RWPE2 (cell line): Measurements from ENCODE around the gene MORN5.

Source experiments
- ATAC-seq: fragments of 200-7000 bp; cut with Tn5 transposase; 3 replicates; pipeline ENCODE4 v1.9.1; 2021; ENCODE audit warnings: low read depth
- DNase-seq: peaks from one replicate; pipeline ENCODE4 v3.0.0-alpha.2; 2020; ENCODE audit warnings: low spot score
- H3K27ac ChIP-seq: fragments of 450-650 bp; 2 replicates; pipeline ENCODE4 v1.5.1; 2017; ENCODE audit warnings: mild to moderate bottlenecking; ENCODE audit not compliant: poor library complexity, severe bottlenecking
- H3K27me3 ChIP-seq: fragments of 250-450 bp; sonication (Bioruptor Pico); 2 replicates; pipeline ENCODE4 v1.5.1; 2021; ENCODE audit warnings: mild to moderate bottlenecking, moderate library complexity; ENCODE audit not compliant: insufficient read depth, poor library complexity, severe bottlenecking
- H3K36me3 ChIP-seq: fragments of 250-450 bp; sonication (Bioruptor Pico); 2 replicates; pipeline ENCODE4 v1.5.1; 2020; ENCODE audit warnings: low read depth, mild to moderate bottlenecking, moderate library complexity
- H3K4me1 ChIP-seq: fragments of 250-450 bp; sonication (Bioruptor Pico); 2 replicates; pipeline ENCODE4 v1.5.1; 2021; ENCODE audit warnings: mild to moderate bottlenecking, moderate library complexity; ENCODE audit not compliant: insufficient read depth, poor library complexity, severe bottlenecking
- H3K4me3 ChIP-seq: fragments of 250-450 bp; sonication (Bioruptor Pico); 2 replicates; pipeline ENCODE4 v1.5.1; 2021; ENCODE audit warnings: mild to moderate bottlenecking, moderate library complexity; ENCODE audit not compliant: severe bottlenecking
- H3K9me3 ChIP-seq: fragments of 250-450 bp; sonication (Bioruptor Pico); 2 replicates; pipeline ENCODE4 v1.5.1; 2021; ENCODE audit warnings: mild to moderate bottlenecking, moderate library complexity; ENCODE audit not compliant: severe bottlenecking
- CTCF ChIP-seq: fragments of 450-650 bp; IDR thresholded peaks from one replicate; pipeline ENCODE4 v1.5.1; 2017; ENCODE audit warnings: mild to moderate bottlenecking, moderate library complexity; ENCODE audit not compliant: poor library complexity, severe bottlenecking

Gene MORN5

GRCh38 chr9:122218071-122218934 lies 58.6 kb downstream of the MORN5 start:
- H3K27me3 ChIP-seq = peaks cover 24% of the 10 kb centered on the region

GRCh38 chr9:122218935-122219855 lies 59.5 kb downstream of the MORN5 start:
- no peak overlapping the region for H3K4me3 ChIP-seq
- H3K9me3 ChIP-seq = no peaks in the 10 kb centered on the region
- no peak for TF ChIP-seq CTCF
- DNase-seq = no peak
- ATAC-seq = no peak
- no peak overlapping the region for H3K27ac ChIP-seq
- H3K27me3 ChIP-seq = peaks cover 24% of the 10 kb centered on the region
- H3K4me1 ChIP-seq = no peaks in the 10 kb centered on the region
- no peaks in the 10 kb centered on the region for H3K36me3 ChIP-seq

More at GRCh38 chr9:122218071-122218934, 58.6 kb downstream of the MORN5 start:
- no peak overlapping the region for H3K27ac ChIP-seq
- no peaks in the 10 kb centered on the region for H3K9me3 ChIP-seq
- H3K4me1 ChIP-seq = no peaks in the 10 kb centered on the region
- no peak for TF ChIP-seq CTCF
- H3K4me3 ChIP-seq = no peak overlapping the region
- ATAC-seq (no peak), DNase-seq (no peak)
- no peaks in the 10 kb centered on the region for H3K36me3 ChIP-seq

GRCh38 chr9:122219856-122220672 lies 60.4 kb downstream of the MORN5 start:
- no peak overlapping the region for H3K4me3 ChIP-seq

GRCh38 chr9:122220673-122221182 lies 61.0 kb downstream of the MORN5 start:
- peaks cover 24% of the 10 kb centered on the region for H3K27me3 ChIP-seq
- H3K4me3 ChIP-seq = no peak overlapping the region
- no peak for ATAC-seq

More at GRCh38 chr9:122219856-122220672, 60.4 kb downstream of the MORN5 start:
- H3K9me3 ChIP-seq = no peaks in the 10 kb centered on the region
- H3K27ac ChIP-seq = no peak overlapping the region
- DNase-seq (no peak), ATAC-seq (no peak)
- peaks cover 24% of the 10 kb centered on the region for H3K27me3 ChIP-seq
- no peaks in the 10 kb centered on the region for H3K4me1 ChIP-seq
- no peak for TF ChIP-seq CTCF
- no peaks in the 10 kb centered on the region for H3K36me3 ChIP-seq

More at GRCh38 chr9:122220673-122221182, 61.0 kb downstream of the MORN5 start:
- no peak for TF ChIP-seq CTCF
- Histone ChIP-seq H3K9me3 (no peaks in the 10 kb centered on the region), H3K4me1 (no peaks in the 10 kb centered on the region), H3K27ac (no peak overlapping the region), H3K36me3 (no peaks in the 10 kb centered on the region)
- no peak for DNase-seq
